Posterior cingulate gyrus (tissue), 11 donors: ENCODE measurements around the gene SKIDA1.

Experiments used
- DNase-seq, 10 donors: peaks; one replicate each; pipeline versions ENCODE4 v3.0.0 to v3.0.0-alpha.2; 2020 to 2021; ENCODE audit warnings: mixed read lengths in 3 of 10
- intact Hi-C: fragments of 100-400 bp; cut with DNase I; formaldehyde crosslinking; loops from one replicate; pipeline ENCODE4 v1.15.1; 2023

Gene SKIDA1

GRCh38 chr10:21490028-21490710 is 35.3 kb downstream of the SKIDA1 start:
- intact Hi-C loops = loop anchor here (10.0 kb wide), 1 partner anchor 1575 kb away; no protein-coding TSS in a partner anchor

GRCh38 chr10:21488957-21489446 is 36.5 kb downstream of the SKIDA1 start:
- no peak for DNase-seq
- intact Hi-C loops = no loop called here

More at GRCh38 chr10:21490028-21490710, 35.3 kb downstream of the SKIDA1 start:
- no peak for DNase-seq

- intact Hi-C loops = no loop called here
- no peak for DNase-seq
Observed at GRCh38 chr10:21488246-21488956, 37.1 kb downstream of the SKIDA1 start.

- intact Hi-C loops = no loop called here
- peak in 1 of 10 donors; percentile 49 for DNase-seq
Observed at GRCh38 chr10:21487416-21488180, 37.9 kb downstream of the SKIDA1 start.

- intact Hi-C loops = no loop called here
- DNase-seq = no peak
Observed at GRCh38 chr10:21482821-21483220, 42.7 kb downstream of the SKIDA1 start.

- intact Hi-C loops = no loop called here
Observed at GRCh38 chr10:21481407-21481806, 44.1 kb downstream of the SKIDA1 start.

GRCh38 chr10:21479570-21480315 is 45.7 kb downstream of the SKIDA1 start:
- no peak for DNase-seq
- intact Hi-C loops = no loop called here

More at GRCh38 chr10:21481407-21481806, 44.1 kb downstream of the SKIDA1 start:
- no peak for DNase-seq

GRCh38 chr10:21475393-21475792 is 50.1 kb downstream of the SKIDA1 start:
- intact Hi-C loops = no loop called here
- DNase-seq = no peak

- DNase-seq = peak in 1 of 10 donors; percentile 46
- intact Hi-C loops = no loop called here
Observed at GRCh38 chr10:21473541-21473940, 51.9 kb downstream of the SKIDA1 start.

- intact Hi-C loops = no loop called here
- DNase-seq = no peak
Observed at GRCh38 chr10:21473135-21473534, 52.3 kb downstream of the SKIDA1 start.

- intact Hi-C loops = no loop called here
- no peak for DNase-seq
Observed at GRCh38 chr10:21468086-21468485, 57.4 kb downstream of the SKIDA1 start.

- no peak for DNase-seq
- intact Hi-C loops = no loop called here
Observed at GRCh38 chr10:21467633-21468032, 57.8 kb downstream of the SKIDA1 start.

- intact Hi-C loops = no loop called here
- peak in 1 of 10 donors; percentile 43 for DNase-seq
Observed at GRCh38 chr10:21464134-21464533, 61.3 kb downstream of the SKIDA1 start.
